HEK293 (cell line): ENCODE data around the gene ZNF48.
A peak's percentile ranks its signal among the peaks of the same experiment; 100 is the strongest.

Experiments
- CTCF ChIA-PET: fragments of 350-600 bp; formaldehyde crosslinking; extraction: SDS; loops from one replicate; lab custom pipeline; 2021; ENCODE audit warnings: antibody characterized with exemption; lab: Yijun Ruan, JAX
- POLR2A ChIA-PET: fragments of 300-600 bp; formaldehyde crosslinking; extraction: SDS; loops from one replicate; lab custom pipeline; 2020; ENCODE audit warnings: antibody characterized with exemption, inconsistent platforms; lab: Yijun Ruan, JAX
- H3K27ac ChIP-seq: fragments of 200-500 bp; sonication (Bioruptor generic); 2 replicates; pipeline ENCODE4 v1.5.1; 2014; ENCODE audit warnings: low read depth, low read length, control low read depth, inconsistent platforms; ENCODE audit errors: extremely low read depth
- H3K36me3 ChIP-seq, 2 experiments: fragments of 200-500 bp in 1 of 2; sonication (Bioruptor generic) in 1 of 2; 1 replicate in 1 of 2; 2 replicates in 1 of 2; pipeline ENCODE4 v1.5.1; 2014 to 2017; ENCODE audit warnings: inconsistent platforms in 2 of 2, low read length in 2 of 2; ENCODE audit not compliant: control insufficient read depth in 2 of 2, insufficient read depth in 1 of 2
- H3K4me1 ChIP-seq: fragments of 200-500 bp; sonication (Bioruptor generic); 2 replicates; pipeline ENCODE4 v1.5.1; 2014; ENCODE audit warnings: mild to moderate bottlenecking, low read length, inconsistent platforms; ENCODE audit not compliant: control insufficient read depth, insufficient read depth
- H3K4me3 ChIP-seq: 2 replicates; pipeline ENCODE4 v1.5.1; 2011; ENCODE audit warnings: low read depth, mild to moderate bottlenecking, control low read depth, low read length, moderate library complexity
- H3K9me3 ChIP-seq: fragments of 200-500 bp; sonication (Bioruptor generic); 2 replicates; pipeline ENCODE4 v1.5.1; 2014; ENCODE audit warnings: low read depth, low read length, inconsistent platforms; ENCODE audit not compliant: control insufficient read depth, insufficient read depth
- BCL6B ChIP-seq: fragments of 450-650 bp; formaldehyde crosslinking; IDR thresholded peaks from 2 replicates; pipeline ENCODE4 v1.5.1; 2017; ENCODE audit warnings: missing biosample characterization, missing genetic modification characterization
- HOXC10 ChIP-seq: sonication (generic); formaldehyde crosslinking; IDR thresholded peaks from 2 replicates; pipeline ENCODE4 v1.8.1; 2023; ENCODE audit warnings: mild to moderate bottlenecking, missing genetic modification reagents
- KLF17 ChIP-seq: fragments of 450-650 bp; formaldehyde crosslinking; IDR thresholded peaks from 2 replicates; pipeline ENCODE4 v1.5.1; 2016; ENCODE audit warnings: missing biosample characterization, missing genetic modification characterization
- PRDM1 ChIP-seq: fragments of 450-650 bp; formaldehyde crosslinking; IDR thresholded peaks from 2 replicates; pipeline ENCODE4; 2016; ENCODE audit warnings: missing biosample characterization, missing genetic modification characterization
- PRDM4 ChIP-seq: fragments of 450-650 bp; formaldehyde crosslinking; IDR thresholded peaks from 2 replicates; pipeline ENCODE4 v1.5.1; 2017; ENCODE audit warnings: missing biosample characterization, missing genetic modification characterization
- ZNF362 ChIP-seq: fragments of 450-650 bp; formaldehyde crosslinking; IDR thresholded peaks from 2 replicates; pipeline ENCODE4 v1.5.1; 2016; ENCODE audit warnings: missing biosample characterization, missing genetic modification characterization
- ZNF518A ChIP-seq: fragments of 450-650 bp; formaldehyde crosslinking; conservative IDR thresholded peaks from 2 replicates; pipeline ENCODE4 v1.5.1; 2016; ENCODE audit warnings: low read depth, missing biosample characterization, missing genetic modification characterization
- ZNF623 ChIP-seq: fragments of 450-650 bp; formaldehyde crosslinking; IDR thresholded peaks from 2 replicates; pipeline ENCODE4 v1.5.1; 2016; ENCODE audit warnings: missing biosample characterization, missing genetic modification characterization
- ZNF777 ChIP-seq: fragments of 450-650 bp; formaldehyde crosslinking; IDR thresholded peaks from 2 replicates; pipeline ENCODE4 v1.5.1; 2017; ENCODE audit warnings: missing biosample characterization, missing genetic modification characterization, borderline replicate concordance

Gene ZNF48

GRCh38 chr16:30418350-30419181 is 23.3 kb downstream of the ZNF48 start (continued):
- no peak for TF ChIP-seq BCL6B (tag by site-specific recombination)
- TF ChIP-seq KLF17 (tag by site-specific recombination): peak; percentile 53; the same call in 1 of the 2 replicates

- CTCF ChIA-PET: interaction anchor here (0.5 to 2.7 kb wide), 4 partner anchors 9 to 209 kb away, joined by 3 to 13 read pairs (median 4); partner anchors contain the start of gene DCTPP1
- peaks cover 39 to 89% of the 10 kb centered on the region in 2 experiments; a peak in 2 of 3 replicates for H3K36me3 ChIP-seq
- no peak for TF ChIP-seq ZNF623 (tag by site-specific recombination)
- TF ChIP-seq PRDM1 (tag by site-specific recombination): peak; percentile 99
- no peak for TF ChIP-seq ZNF362 (tag by site-specific recombination)
- no peak for TF ChIP-seq HOXC10 (CRISPR knock-in tag)
- TF ChIP-seq PRDM4 (tag by site-specific recombination): no peak
- no peak for TF ChIP-seq ZNF518A (tag by site-specific recombination)
- no peak for TF ChIP-seq ZNF777
- TF ChIP-seq, all 188 proteins: peak for 1
- Histone ChIP-seq H3K4me1 (peaks cover 12% of the 10 kb centered on the region), H3K27ac (no peak overlapping the region), H3K9me3 (no peaks in the 10 kb centered on the region), H3K4me3 (no peak overlapping the region)
- POLR2A ChIA-PET: interaction anchor here (1.0 to 1.6 kb wide), 2 partner anchors 9 to 59 kb away, joined by 3 to 4 read pairs; partner anchors contain the start of gene DCTPP1
Measured at GRCh38 chr16:30421010-30421409, 25.8 kb downstream of the ZNF48 start.
